HepG2 (cell line): ENCODE measurements around the gene KDM5C. TPM values are rescaled to one million over a fixed set of nuclear protein-coding genes. Genes with fewer than 3 reads are reported as not detected.

ENCODE experiments used
- ATAC-seq: fragments of 200-7000 bp; cut with Tn5 transposase; 3 replicates; pipeline ENCODE4 v1.9.1; 2020; ENCODE audit warnings: mild to moderate bottlenecking, moderate library complexity
- BruUV-seq: library from RNA; stranded (reverse); fragments of 400-500 nt; replicated peaks from 2 replicates; lab custom pipeline; 2021; lab: Mats Ljungman, UMichigan
- CTCF ChIA-PET: fragments of 300-600 bp; formaldehyde crosslinking; extraction: SDS; loops from one replicate; lab custom pipeline; 2021; ENCODE audit warnings: low total read pairs, inconsistent platforms, low intra/inter-chr PET ratio; lab: Yijun Ruan, JAX
- POLR2A ChIA-PET: fragments of 350-600 bp; sonication (Branson Sonifier 250); formaldehyde crosslinking; loops from one replicate; lab custom pipeline; 2020; ENCODE audit warnings: antibody characterized with exemption, inconsistent platforms; lab: Yijun Ruan, JAX
- DNase-seq: peaks from one replicate; pipeline ENCODE4 v3.0.0-alpha.2; 2015; ENCODE audit warnings: low spot score
- FAIRE-seq: peaks from 3 replicates; lab custom pipeline; 2011; peaks lifted over from hg19 to GRCh38; lab: Jason Lieb, UNC
- H2AFZ ChIP-seq: one replicate; pipeline ENCODE4 v1.6.1; 2011; ENCODE audit warnings: low read length, inconsistent platforms
- H3K27ac ChIP-seq: fragments of 300-600 bp; 3 replicates; pipeline ENCODE4 v1.8.0; 2011; ENCODE audit warnings: mixed run types, mild to moderate bottlenecking, mixed read lengths, low read length, inconsistent platforms; ENCODE audit not compliant: insufficient read depth; ENCODE audit errors: extremely low read length
- H3K27me3 ChIP-seq, 2 experiments: fragments of 200-600 bp in 1 of 2; 2 replicates in 1 of 2; 3 replicates in 1 of 2; pipeline versions ENCODE4 v1.6.0 to v1.8.0; 2011; ENCODE audit warnings: low read length in 2 of 2, mild to moderate bottlenecking in 2 of 2, moderate library complexity in 2 of 2, inconsistent platforms in 1 of 2; ENCODE audit not compliant: insufficient read depth in 2 of 2, control insufficient read depth in 1 of 2
- H3K36me3 ChIP-seq, 2 experiments: fragments of 200-600 bp in 1 of 2; replicated peaks in 1 of 2; 2 replicates in 1 of 2; 3 replicates in 1 of 2; pipeline versions ENCODE4 v1.5.1 to v1.8.0; 2011; ENCODE audit warnings: low read length in 2 of 2, inconsistent platforms in 1 of 2; ENCODE audit not compliant: insufficient read depth in 2 of 2, control insufficient read depth in 1 of 2
- H3K4me1 ChIP-seq: 2 replicates; pipeline ENCODE4 v1.5.1; 2012; ENCODE audit warnings: low read length, inconsistent platforms; ENCODE audit not compliant: insufficient read depth
- H3K4me2 ChIP-seq: 2 replicates; pipeline ENCODE4 v1.6.0; 2011; ENCODE audit warnings: low read depth, low read length, inconsistent platforms
- H3K4me3 ChIP-seq, 3 experiments: fragments of 200-600 bp in 1 of 3; sonication (generic), shearing (Covaris generic) in 1 of 3; replicated peaks in 1 of 3; 2 replicates each; pipeline ENCODE4 v1.5.1; 2011 to 2016; ENCODE audit warnings: low read length in 3 of 3, inconsistent platforms in 2 of 3, low read depth in 2 of 3, mild to moderate bottlenecking in 2 of 3, control low read depth in 1 of 3, mixed read lengths in 1 of 3; ENCODE audit not compliant: insufficient read depth in 1 of 3
- H3K79me2 ChIP-seq: one replicate; pipeline ENCODE4 v1.6.1; 2011; ENCODE audit warnings: low read length, inconsistent platforms; ENCODE audit not compliant: insufficient read depth
- H3K9ac ChIP-seq: 2 replicates; pipeline ENCODE4 v1.6.0; 2011; ENCODE audit warnings: mild to moderate bottlenecking, low read depth, low read length, inconsistent platforms; ENCODE audit not compliant: insufficient read depth
- H3K9me3 ChIP-seq: 2 replicates; pipeline ENCODE4 v1.5.1; 2012; ENCODE audit warnings: mild to moderate bottlenecking, low read length
- H4K20me1 ChIP-seq: 2 replicates; pipeline ENCODE4 v1.6.0; 2011; ENCODE audit warnings: inconsistent platforms, mild to moderate bottlenecking, low read length, moderate library complexity; ENCODE audit not compliant: insufficient read depth
- GABPA ChIP-seq, 2 experiments: IDR thresholded peaks; 2 replicates each; pipeline ENCODE4 v1.6.1; 2011 to 2016; ENCODE audit warnings: low read depth in 2 of 2, low read length in 1 of 2, missing biosample characterization in 1 of 2, missing genetic modification characterization in 1 of 2
- GABPB1 ChIP-seq: IDR thresholded peaks from 2 replicates; pipeline ENCODE4 v1.6.1; 2016; ENCODE audit warnings: mild to moderate bottlenecking, missing genetic modification reagents, moderate library complexity, missing compliant biosample characterization
- HMG20B ChIP-seq: conservative IDR thresholded peaks from 2 replicates; pipeline ENCODE4 v1.6.1; 2016; ENCODE audit warnings: missing genetic modification reagents, missing compliant biosample characterization
- HNF4A ChIP-seq: sonication (generic); formaldehyde crosslinking; IDR thresholded peaks from 2 replicates; pipeline ENCODE4 v1.4.0; 2020; ENCODE audit warnings: missing genetic modification reagents
- KAT7 ChIP-seq: IDR thresholded peaks from 2 replicates; pipeline ENCODE4 v1.6.1; 2018; ENCODE audit warnings: borderline replicate concordance, missing compliant biosample characterization
- MAFF ChIP-seq: IDR thresholded peaks from 2 replicates; pipeline ENCODE4 v1.6.1; 2011; ENCODE audit warnings: low read depth, low read length, improper control_type of control experiment
- PBX2 ChIP-seq: IDR thresholded peaks from 2 replicates; pipeline ENCODE4 v1.6.1; 2016; ENCODE audit warnings: control low read depth
- RAD21 ChIP-seq: fragments of 450-650 bp; formaldehyde crosslinking; IDR thresholded peaks from 2 replicates; pipeline ENCODE4 v1.5.0; 2020; ENCODE audit warnings: mild to moderate bottlenecking
- ZFX ChIP-seq: sonication (generic); formaldehyde crosslinking; IDR thresholded peaks from 2 replicates; pipeline ENCODE4 v1.4.0; 2020; ENCODE audit warnings: mild to moderate bottlenecking, low read depth, missing genetic modification reagents, moderate library complexity
- ZMYM3 ChIP-seq: sonication (generic); formaldehyde crosslinking; IDR thresholded peaks from 2 replicates; pipeline ENCODE4 v1.5.1; 2020; ENCODE audit warnings: mild to moderate bottlenecking, missing genetic modification reagents
- ZNF577 ChIP-seq: sonication (generic); formaldehyde crosslinking; IDR thresholded peaks from 2 replicates; pipeline ENCODE4 v1.4.0; 2020; ENCODE audit warnings: mild to moderate bottlenecking, low read depth, missing genetic modification reagents, borderline replicate concordance
- ZNF597 ChIP-seq: sonication (generic); formaldehyde crosslinking; IDR thresholded peaks from 2 replicates; pipeline ENCODE4 v1.5.0; 2020; ENCODE audit warnings: missing genetic modification reagents
- ZNF703 ChIP-seq: sonication (generic); formaldehyde crosslinking; IDR thresholded peaks from 2 replicates; pipeline ENCODE4 v1.5.1; 2020; ENCODE audit warnings: missing genetic modification reagents, mild to moderate bottlenecking, moderate library complexity, borderline replicate concordance
- ZNF792 ChIP-seq: IDR thresholded peaks from 2 replicates; pipeline ENCODE4 v1.6.1; 2016
- WGBS: methylation state at CpG from one replicate; pipeline ENCODE4 v1.1.6; 2017; ENCODE audit warnings: low lambda C conversion rate; 5-methylcytosine and 5-hydroxymethylcytosine counted together
- in situ Hi-C: cut with HindIII; loops from 2 replicates; pipeline ENCODE4 v1.10.0; 2017; ENCODE audit warnings: low pct_unique_long_range_greater_than_20kb; ENCODE audit not compliant: extremely low pct_ligation_motif_present
- intact Hi-C: fragments of 100-400 bp; cut with micrococcal nuclease; formaldehyde crosslinking; loops from one replicate; pipeline ENCODE4 v1.10.0; 2022; ENCODE audit not compliant: unreplicated experiment
- polyA plus RNA-seq, 8 experiments: library from polyadenylated mRNA; depleted of rRNA in 3 of 8; stranded (reverse) in 7 of 8; unstranded in 1 of 8; fragments of >200 nt; fragmentation: Illumina TruSeq in 4 of 8; extraction: Trizol in 4 of 8; gene quantifications; 2 replicates each; pipeline versions ENCODE4 v1.2.1 to v1.2.3, GENCODE V29; 2011 to 2016; ENCODE audit warnings: low read depth in 4 of 8, missing spikeins in 1 of 8, mixed read lengths in 1 of 8; ENCODE audit not compliant: insufficient read depth in 1 of 8
- total RNA-seq, 5 experiments: library from RNA; depleted of rRNA; stranded (reverse); fragments of >200 nt; fragmentation: Illumina TruSeq; extraction: Trizol; gene quantifications; 2 replicates each; pipeline ENCODE4 v1.2.3, GENCODE V29; 2016; ENCODE audit warnings: low read depth in 1 of 5
- TF ChIP-seq, protein P1 (sequence below): sonication (generic); formaldehyde crosslinking; IDR thresholded peaks from 2 replicates; pipeline ENCODE4 v1.9.0; 2021; ENCODE audit warnings: missing genetic modification reagents, mild to moderate bottlenecking, borderline replicate concordance

The KDM5C gene
- total and polyA plus RNA-seq, 2 of the 13 experiments (the other 11 are each of a cell fraction or from before 2014, with no cell fraction given) = 32.5 to 34.0 TPM

- TF ChIP-seq, protein P1, sequence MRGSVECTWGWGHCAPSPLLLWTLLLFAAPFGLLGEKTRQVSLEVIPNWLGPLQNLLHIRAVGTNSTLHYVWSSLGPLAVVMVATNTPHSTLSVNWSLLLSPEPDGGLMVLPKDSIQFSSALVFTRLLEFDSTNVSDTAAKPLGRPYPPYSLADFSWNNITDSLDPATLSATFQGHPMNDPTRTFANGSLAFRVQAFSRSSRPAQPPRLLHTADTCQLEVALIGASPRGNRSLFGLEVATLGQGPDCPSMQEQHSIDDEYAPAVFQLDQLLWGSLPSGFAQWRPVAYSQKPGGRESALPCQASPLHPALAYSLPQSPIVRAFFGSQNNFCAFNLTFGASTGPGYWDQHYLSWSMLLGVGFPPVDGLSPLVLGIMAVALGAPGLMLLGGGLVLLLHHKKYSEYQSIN (CRISPR knock-in tag) = no peak
- TF ChIP-seq HNF4A (CRISPR knock-in tag) (peak; percentile 59), RAD21 (CRISPR knock-in tag) (no peak), PBX2 (no peak), GABPA (IDR thresholded peaks at IDR 0.05; ENCODE audit: low read depth, low read length) (no peak), GABPA (CRISPR knock-in tag; IDR thresholded peaks at IDR 0.05; ENCODE audit: low read depth) (no peak), ZFX (peak; percentile 41; the same call in 1 of the 2 replicates), HMG20B (CRISPR knock-in tag) (no peak), ZNF597 (CRISPR knock-in tag) (no peak), ZMYM3 (no peak)
Observed at GRCh38 chrX:53236025-53236679, 11.1 kb upstream of the KDM5C start (continued).

- intact Hi-C loops = no loop called here
- no peak for DNase-seq
- WGBS = 56% methylated on average over 6 of the region's 12 CpGs
- Histone ChIP-seq H3K4me3 (no peak overlapping the region), H3K27me3 (peaks cover 0 to 3% of the 10 kb centered on the region in 2 experiments; a peak in 2 of 5 replicates), H4K20me1 (no peaks in the 10 kb centered on the region), H3K27ac (no peak overlapping the region), H3K9ac (no peak overlapping the region), H3K79me2 (no peaks in the 10 kb centered on the region), H3K4me2 (no peak overlapping the region), H3K4me1 (0 out of 2 replicates have a peak, but pooled peaks cover 14% of the 10 kb centered on the region), H3K9me3 (no peaks in the 10 kb centered on the region), H3K36me3 (no peaks in the 10 kb centered on the region), H2AFZ (no peak overlapping the region)
- in situ Hi-C loops = no loop called here
- ATAC-seq = no peak
- CTCF ChIA-PET = no interaction called here
- POLR2A ChIA-PET = no interaction called here
- FAIRE-seq = no peak
- BruUV-seq = no TSS peak
- TF ChIP-seq MAFF (no peak), ZNF792 (CRISPR knock-in tag) (no peak), ZNF703 (CRISPR knock-in tag) (no peak), KAT7 (CRISPR knock-in tag) (no peak), GABPB1 (CRISPR knock-in tag) (no peak), ZNF577 (CRISPR knock-in tag) (no peak)
Observed at GRCh38 chrX:53235566-53235965, 10.6 kb upstream of the KDM5C start.
